Measurements from ENCODE around the gene NAA35.

DNA sequence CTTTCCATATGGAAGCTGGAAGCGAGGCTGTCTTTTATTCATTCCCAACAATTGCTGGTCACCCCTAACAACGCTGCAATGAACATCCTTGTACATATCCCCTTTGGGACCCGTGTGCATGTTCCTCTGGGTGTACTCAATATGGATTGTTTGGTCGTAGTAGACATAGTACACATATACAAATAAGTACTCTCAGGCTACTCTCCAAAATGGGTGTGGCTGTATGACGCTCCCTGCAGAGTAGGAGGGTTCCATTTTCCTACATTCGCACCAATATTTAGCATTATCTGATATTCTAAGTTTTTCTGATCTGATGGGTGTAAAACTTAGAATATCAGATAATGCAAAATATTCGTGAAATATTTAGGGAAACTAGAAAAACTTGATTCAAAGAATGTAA lies 23.2 kb upstream of the NAA35 start:
- TF ChIP-seq, protein P1, sequence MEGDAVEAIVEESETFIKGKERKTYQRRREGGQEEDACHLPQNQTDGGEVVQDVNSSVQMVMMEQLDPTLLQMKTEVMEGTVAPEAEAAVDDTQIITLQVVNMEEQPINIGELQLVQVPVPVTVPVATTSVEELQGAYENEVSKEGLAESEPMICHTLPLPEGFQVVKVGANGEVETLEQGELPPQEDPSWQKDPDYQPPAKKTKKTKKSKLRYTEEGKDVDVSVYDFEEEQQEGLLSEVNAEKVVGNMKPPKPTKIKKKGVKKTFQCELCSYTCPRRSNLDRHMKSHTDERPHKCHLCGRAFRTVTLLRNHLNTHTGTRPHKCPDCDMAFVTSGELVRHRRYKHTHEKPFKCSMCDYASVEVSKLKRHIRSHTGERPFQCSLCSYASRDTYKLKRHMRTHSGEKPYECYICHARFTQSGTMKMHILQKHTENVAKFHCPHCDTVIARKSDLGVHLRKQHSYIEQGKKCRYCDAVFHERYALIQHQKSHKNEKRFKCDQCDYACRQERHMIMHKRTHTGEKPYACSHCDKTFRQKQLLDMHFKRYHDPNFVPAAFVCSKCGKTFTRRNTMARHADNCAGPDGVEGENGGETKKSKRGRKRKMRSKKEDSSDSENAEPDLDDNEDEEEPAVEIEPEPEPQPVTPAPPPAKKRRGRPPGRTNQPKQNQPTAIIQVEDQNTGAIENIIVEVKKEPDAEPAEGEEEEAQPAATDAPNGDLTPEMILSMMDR (conservative IDR thresholded peaks at IDR 0.05; ENCODE audit: low read length) = no peak
- TF ChIP-seq EZH2phosphoT487 (IDR thresholded peaks at IDR 0.05; ENCODE audit: borderline replicate concordance, low read depth, low read length) = no peak

All from OCI-LY7 (cell line).